Measurements from ENCODE around the gene AGBL3.
A peak's percentile ranks its signal among the peaks of the same experiment; 100 is the strongest.

The AGBL3 gene

GRCh38 chr7:134986363-134987251, at the start of gene AGBL3:
TSS of gene AGBL3 (plus strand) at chr7:134986508. CDS start at chr7:134987934, 1,426 bp downstream.
- DNase-seq: peak; percentile 42

- DNase-seq: no peak
Measured at GRCh38 chr7:134936893-134937510, 49.3 kb upstream of the AGBL3 start.

- no peak for DNase-seq
Measured at GRCh38 chr7:134938141-134938540, 48.2 kb upstream of the AGBL3 start.

- DNase-seq: no peak
Measured at GRCh38 chr7:134939136-134939535, 47.2 kb upstream of the AGBL3 start.

GRCh38 chr7:134940729-134941128, 45.6 kb upstream of the AGBL3 start:
- no peak for DNase-seq

- DNase-seq: no peak
Measured at GRCh38 chr7:134941185-134941900, 45.0 kb upstream of the AGBL3 start.

GRCh38 chr7:134941952-134942351, 44.4 kb upstream of the AGBL3 start:
- no peak for DNase-seq

GRCh38 chr7:134942690-134943466, 43.4 kb upstream of the AGBL3 start:
- DNase-seq: no peak

GRCh38 chr7:134943785-134944400, 42.4 kb upstream of the AGBL3 start:
- no peak for DNase-seq

- no peak for DNase-seq
Measured at GRCh38 chr7:134945691-134946090, 40.6 kb upstream of the AGBL3 start.

- DNase-seq: no peak
Measured at GRCh38 chr7:134946260-134946659, 40.0 kb upstream of the AGBL3 start.

- no peak for DNase-seq
Measured at GRCh38 chr7:134947329-134947728, 39.0 kb upstream of the AGBL3 start.

GRCh38 chr7:134947831-134948230, 38.5 kb upstream of the AGBL3 start:
- DNase-seq: no peak

GRCh38 chr7:134948246-134948645, 38.1 kb upstream of the AGBL3 start:
- no peak for DNase-seq

GRCh38 chr7:134948736-134949135, 37.6 kb upstream of the AGBL3 start:
- DNase-seq: no peak

GRCh38 chr7:134949171-134949570, 37.1 kb upstream of the AGBL3 start:
- DNase-seq: no peak

- DNase-seq: no peak
Measured at GRCh38 chr7:134954197-134955082, 31.9 kb upstream of the AGBL3 start.

GRCh38 chr7:134957005-134957404, 29.3 kb upstream of the AGBL3 start:
- DNase-seq: no peak

- no peak for DNase-seq
Measured at GRCh38 chr7:134959810-134960209, 26.5 kb upstream of the AGBL3 start.

GRCh38 chr7:134962270-134962780, 24.0 kb upstream of the AGBL3 start:
- DNase-seq: no peak

- no peak for DNase-seq
Measured at GRCh38 chr7:134963036-134963435, 23.3 kb upstream of the AGBL3 start.
